Calu3 (cell line): ENCODE results near the gene COMMD2. TPM values are rescaled to one million over a fixed set of nuclear protein-coding genes. Genes with fewer than 3 reads are reported as not detected.

Experiments used
- BruUV-seq: library from RNA; stranded (reverse); fragments of 400-500 nt; replicated peaks from 2 replicates; lab custom pipeline; 2021; lab: Mats Ljungman, UMichigan
- CTCF ChIA-PET: fragments of 300-600 bp; sonication (Branson Sonifier 250); formaldehyde crosslinking; loops from one replicate; lab custom pipeline; 2022; ENCODE audit warnings: antibody characterized with exemption; lab: Charles Lee
- DNase-seq: peaks from one replicate; pipeline ENCODE4 v3.0.0; 2022
- H3K27ac Mint-ChIP-seq: one replicate; pipeline ENCODE4 v1.8.0; 2022; ENCODE audit warnings: mixed read lengths; ENCODE audit not compliant: unreplicated experiment
- H3K27me3 Mint-ChIP-seq: one replicate; pipeline ENCODE4 v1.8.0; 2022; ENCODE audit warnings: mixed read lengths; ENCODE audit not compliant: unreplicated experiment
- H3K36me3 Mint-ChIP-seq: one replicate; pipeline ENCODE4 v1.8.0; 2022; ENCODE audit warnings: mild to moderate bottlenecking, moderate library complexity, mixed read lengths; ENCODE audit not compliant: insufficient read depth, unreplicated experiment
- H3K4me1 Mint-ChIP-seq: one replicate; pipeline ENCODE4 v1.8.0; 2022; ENCODE audit warnings: mild to moderate bottlenecking, low read depth, mixed read lengths; ENCODE audit not compliant: unreplicated experiment
- H3K4me3 Mint-ChIP-seq: one replicate; pipeline ENCODE4 v1.8.0; 2022; ENCODE audit warnings: mild to moderate bottlenecking, low read depth, moderate library complexity, mixed read lengths; ENCODE audit not compliant: unreplicated experiment
- H3K9me3 Mint-ChIP-seq: one replicate; pipeline ENCODE4 v1.8.0; 2022; ENCODE audit warnings: low read depth, mixed read lengths; ENCODE audit not compliant: unreplicated experiment
- CTCF ChIP-seq: fragments of 200-600 bp; IDR thresholded peaks from one replicate; pipeline ENCODE4 v1.8.0; 2022; ENCODE audit warnings: antibody characterized with exemption; ENCODE audit not compliant: unreplicated experiment
- intact Hi-C: fragments of 100-400 bp; cut with micrococcal nuclease; formaldehyde crosslinking; loops from one replicate; pipeline ENCODE4 v1.10.0; 2022; ENCODE audit not compliant: unreplicated experiment
- total RNA-seq: library from RNA; stranded (reverse); gene quantifications from 2 replicates; pipeline ENCODE4 v1.2.3, GENCODE V29; 2022

COMMD2 gene
- total RNA-seq, 1 experiment from 2014 or later, result 73.0 TPM

DNA sequence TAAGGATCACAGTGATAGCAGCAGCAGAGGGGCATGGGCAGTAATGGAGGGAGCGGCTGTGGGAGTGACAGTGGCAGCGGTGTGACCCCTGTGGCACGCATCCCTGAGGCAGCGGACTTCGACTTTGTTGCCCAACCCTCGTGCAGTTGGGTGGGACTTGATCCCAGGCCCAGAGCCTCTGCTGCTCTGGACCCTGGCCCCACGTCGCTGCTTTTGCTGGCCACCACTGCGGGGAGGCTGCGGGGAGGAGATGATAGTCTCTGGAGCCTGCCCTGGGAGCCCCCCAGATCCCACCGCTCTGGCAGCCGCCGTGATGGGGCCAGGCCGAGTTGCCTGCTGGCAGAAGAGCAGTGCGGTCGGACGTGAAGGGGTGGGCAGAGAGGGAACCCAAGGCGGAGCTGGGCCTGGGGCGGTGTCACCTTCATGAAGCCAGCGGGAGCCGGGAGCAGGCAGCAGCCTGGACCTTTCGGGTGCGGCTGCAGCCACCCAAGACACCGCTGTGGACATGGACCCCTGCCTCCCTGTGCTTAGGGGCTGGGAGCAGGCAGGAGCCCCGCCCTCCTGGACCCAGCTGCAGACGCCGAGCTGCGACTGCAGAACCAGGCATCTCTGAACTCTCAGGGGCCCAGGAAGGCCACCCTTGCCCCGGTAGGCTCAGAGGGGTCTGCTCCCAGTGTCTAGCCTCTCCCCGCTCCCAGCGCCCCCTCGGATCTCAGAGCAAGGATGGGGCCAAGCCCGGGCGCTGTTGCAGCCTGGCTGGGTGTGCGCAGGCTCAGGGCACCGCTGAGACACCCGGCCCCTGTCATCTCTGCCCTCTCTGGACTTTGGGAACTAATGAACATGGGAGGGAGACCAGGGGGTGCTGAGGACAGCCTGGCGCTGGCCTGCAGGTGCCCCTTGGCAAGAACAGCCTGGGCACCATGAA, 38.3 kb downstream of the COMMD2 start:
- no peak for DNase-seq
- H3K27me3 Mint-ChIP-seq, result no peaks in the 10 kb centered on the region
- no peaks in the 10 kb centered on the region for H3K9me3 Mint-ChIP-seq
- no peak overlapping the region for H3K27ac Mint-ChIP-seq
- TF ChIP-seq CTCF, result no peak
- CTCF ChIA-PET, result no interaction called here
- no peak overlapping the region for H3K4me3 Mint-ChIP-seq
- intact Hi-C loops, result no loop called here
- no TSS peak for BruUV-seq
- peaks cover 9% of the 10 kb centered on the region for H3K4me1 Mint-ChIP-seq
- H3K36me3 Mint-ChIP-seq, result peaks cover 4% of the 10 kb centered on the region

DNA sequence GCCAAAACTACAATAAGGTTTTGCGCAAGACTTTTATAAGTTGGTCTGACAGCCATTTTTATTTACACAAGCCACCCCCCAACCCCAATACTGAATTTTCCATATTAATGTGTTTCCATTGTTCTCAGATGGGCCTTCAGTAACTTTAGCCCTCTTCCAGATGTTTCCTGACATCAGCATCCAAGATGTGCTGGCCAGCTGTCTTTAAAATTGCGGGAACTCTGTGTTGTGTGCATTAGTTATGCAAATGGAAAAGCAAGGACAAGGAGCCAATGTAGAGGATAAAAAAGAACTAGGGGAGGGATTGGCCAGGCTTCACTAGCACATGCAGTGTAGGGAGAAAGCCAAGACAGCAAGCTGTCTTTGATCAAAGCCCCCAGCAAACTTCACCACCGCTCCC, 45.4 kb downstream of the COMMD2 start:
- Mint-ChIP-seq H3K4me3 (no peak overlapping the region), H3K27ac (no peak overlapping the region), H3K9me3 (no peaks in the 10 kb centered on the region), H3K4me1 (no peaks in the 10 kb centered on the region), H3K36me3 (no peaks in the 10 kb centered on the region), H3K27me3 (no peaks in the 10 kb centered on the region)
- intact Hi-C loops, result no loop called here
- no peak for TF ChIP-seq CTCF
- DNase-seq, result no peak
- CTCF ChIA-PET, result no interaction called here
- BruUV-seq, result no TSS peak

- no peak for DNase-seq
- H3K27me3 Mint-ChIP-seq, result no peaks in the 10 kb centered on the region
- intact Hi-C loops, result no loop called here
- H3K4me1 Mint-ChIP-seq, result no peaks in the 10 kb centered on the region
- H3K9me3 Mint-ChIP-seq, result no peaks in the 10 kb centered on the region
- CTCF ChIA-PET, result interaction anchor here (0.6 kb wide), 1 partner anchor 69 kb away, joined by 3 read pairs; no protein-coding TSS in a partner anchor
- H3K36me3 Mint-ChIP-seq, result no peaks in the 10 kb centered on the region
- TF ChIP-seq CTCF, result no peak
- no peak overlapping the region for H3K4me3 Mint-ChIP-seq
- no TSS peak for BruUV-seq
- H3K27ac Mint-ChIP-seq, result no peak overlapping the region
Observed at GRCh38 chr3:149705416-149705815, 46.9 kb downstream of the COMMD2 start.

- Mint-ChIP-seq H3K27me3 (no peaks in the 10 kb centered on the region), H3K36me3 (no peaks in the 10 kb centered on the region), H3K4me3 (no peak overlapping the region), H3K4me1 (no peaks in the 10 kb centered on the region), H3K27ac (no peak overlapping the region), H3K9me3 (peaks cover 3% of the 10 kb centered on the region)
- intact Hi-C loops, result no loop called here
- no peak for DNase-seq
- no TSS peak for BruUV-seq
- CTCF ChIA-PET, result interaction anchor here (0.8 kb wide), 1 partner anchor 63 kb away, joined by 3 read pairs; no protein-coding TSS in a partner anchor
- no peak for TF ChIP-seq CTCF
Observed at GRCh38 chr3:149703466-149703865, 48.8 kb downstream of the COMMD2 start.
